ENCODE data around the gene SRBD1. TPM values are rescaled to one million over a fixed set of nuclear protein-coding genes. Genes with fewer than 3 reads are reported as not detected.

The SRBD1 gene
- total RNA-seq, 6 experiments from 2014 or later = 7.4 to 14.1 (median 9.4) TPM

DNA sequence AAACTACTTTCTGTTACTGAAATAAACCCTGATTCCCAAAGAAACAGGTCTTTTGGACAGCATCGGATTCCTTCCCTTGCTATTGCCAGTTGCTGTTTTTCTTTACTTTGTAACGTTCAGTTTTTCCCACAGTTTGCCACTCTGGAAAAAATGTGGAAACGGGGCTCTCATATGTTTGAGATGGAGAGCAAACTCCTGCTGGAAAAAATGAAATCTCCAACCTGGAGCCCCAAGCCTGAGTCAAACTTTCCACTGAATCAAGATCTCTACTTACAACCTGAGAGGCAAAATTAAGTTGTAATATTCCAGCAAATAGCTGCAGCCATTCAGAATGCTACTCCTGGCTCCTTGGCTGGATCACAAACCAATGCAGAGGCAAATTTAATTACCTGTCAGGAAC lies 270.7 kb downstream of the SRBD1 start:
- Histone ChIP-seq H3K36me3 (no peaks in the 10 kb centered on the region), H3K27me3 (no peaks in the 10 kb centered on the region), H3K27ac (no peak overlapping the region), H3K4me1 (no peaks in the 10 kb centered on the region), H3K4me3 (no peak overlapping the region), H3K9me3 (no peaks in the 10 kb centered on the region)
- 78% methylated on average over 3 of the region's 3 CpGs for WGBS (ENCODE audit: insufficient coverage, low coverage, low lambda C conversion rate, missing lambda C conversion rate)
- TF ChIP-seq CTCF (IDR thresholded peaks at IDR 0.05) = no peak
- no peak for TF ChIP-seq POLR2A (IDR thresholded peaks at IDR 0.05)
- DNase-seq = no peak
- ATAC-seq = no peak
- intact Hi-C loops (cut with DNase I) = no loop called here

GRCh38 chr2:45339253-45339652 lies 271.8 kb downstream of the SRBD1 start:
- no peaks in the 10 kb centered on the region for H3K27me3 ChIP-seq
- H3K36me3 ChIP-seq = no peaks in the 10 kb centered on the region
- intact Hi-C loops (cut with DNase I) = no loop called here
- no peak overlapping the region for H3K27ac ChIP-seq
- 66% methylated on average over 2 of the region's 5 CpGs for WGBS (ENCODE audit: insufficient coverage, low coverage, low lambda C conversion rate, missing lambda C conversion rate)
- no peak for TF ChIP-seq POLR2A (IDR thresholded peaks at IDR 0.05)
- TF ChIP-seq CTCF (IDR thresholded peaks at IDR 0.05) = no peak
- no peak overlapping the region for H3K4me3 ChIP-seq
- H3K9me3 ChIP-seq = no peaks in the 10 kb centered on the region
- DNase-seq = no peak
- ATAC-seq = no peak
- no peaks in the 10 kb centered on the region for H3K4me1 ChIP-seq

Small RNA genes within 50 kb of the gene (small RNA-seq; reads per million reads assigned to genes)
- 0.19 to 0.26 reads per million in 2 experiments for gene RN7SL414P

Other genes with a start within 250 kb of the SRBD1 start
- gene PRKCE, start 40.4 kb upstream of the SRBD1 start, total RNA-seq = 10 to 100 TPM in 4 of 6 experiments, 1 to 10 TPM in 2; 5.2 to 18.8 (median 11.0) TPM